HFF-Myc (cell line): ENCODE results near the gene ZDHHC12.

ENCODE experiments used
- DNase-seq: peaks from one replicate; pipeline ENCODE4 v3.0.0-alpha.2; 2011; ENCODE audit warnings: low read depth; ENCODE audit errors: extremely low read depth
- H3K4me3 ChIP-seq: replicated peaks from 2 replicates; pipeline ENCODE4 v1.5.1; 2011; ENCODE audit warnings: low read depth, mild to moderate bottlenecking, control low read depth, low read length
- CTCF ChIP-seq: IDR thresholded peaks from 2 replicates; pipeline ENCODE4 v1.5.1; 2012; ENCODE audit warnings: mild to moderate bottlenecking, low read depth, low read length, control low read depth; ENCODE audit errors: missing control alignments

The ZDHHC12 gene

GRCh38 chr9:128723352-128723865, 518 bp downstream of the ZDHHC12 start:
- peak overlapping the region; percentile 52 for H3K4me3 ChIP-seq
- no peak for DNase-seq
- no peak for TF ChIP-seq CTCF

GRCh38 chr9:128722380-128723351, 1.3 kb downstream of the ZDHHC12 start:
- TF ChIP-seq CTCF = no peak
- H3K4me3 ChIP-seq = peak overlapping the region; percentile 52; the same call in 1 of the 2 replicates
- DNase-seq = no peak

- no peak overlapping the region for H3K4me3 ChIP-seq
- no peak for DNase-seq
These were observed 2.4 kb downstream of the ZDHHC12 start for GRCh38 chr9:128721487-128722010.

GRCh38 chr9:128720841-128721486, 3.0 kb downstream of the ZDHHC12 start:
- DNase-seq = no peak
- no peak overlapping the region for H3K4me3 ChIP-seq
- TF ChIP-seq CTCF = no peak

More at GRCh38 chr9:128721487-128722010, 2.4 kb downstream of the ZDHHC12 start:
- TF ChIP-seq CTCF = no peak

- DNase-seq = no peak
- no peak for TF ChIP-seq CTCF
- no peak overlapping the region for H3K4me3 ChIP-seq
These were observed 3.9 kb downstream of the ZDHHC12 start for GRCh38 chr9:128719919-128720605.

GRCh38 chr9:128718475-128718874, 5.5 kb downstream of the ZDHHC12 start:
- TF ChIP-seq CTCF = no peak
- no peak overlapping the region for H3K4me3 ChIP-seq

More at GRCh38 chr9:128718475-128718874, 5.5 kb downstream of the ZDHHC12 start:
- no peak for DNase-seq
